GM12801 (cell line): ENCODE measurements around the gene TCHP.

Source experiments
- CTCF ChIP-seq: IDR thresholded peaks from one replicate; pipeline ENCODE4 v1.5.1; 2011; ENCODE audit warnings: control low read depth; ENCODE audit not compliant: insufficient read length; ENCODE audit errors: extremely low read depth

Gene TCHP

DNA sequence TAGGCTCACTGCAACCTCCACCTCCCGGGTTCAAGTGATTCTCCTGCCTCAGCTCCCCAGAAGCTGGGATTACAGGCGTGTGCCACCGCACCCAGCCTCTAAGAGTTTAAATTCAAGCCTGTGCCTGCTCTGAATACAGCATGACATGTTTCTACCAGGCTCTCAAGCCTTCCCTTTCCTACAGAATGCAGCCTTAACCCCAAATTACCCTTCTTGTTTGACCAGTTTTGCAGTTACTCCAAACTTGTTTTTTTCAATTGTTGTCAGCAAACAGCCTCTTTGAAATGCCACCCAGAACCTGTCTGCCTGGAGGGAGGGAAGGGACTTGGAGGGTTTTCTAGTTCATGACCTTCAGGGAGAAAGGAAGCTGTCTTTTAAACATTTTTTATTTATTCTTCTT, 35.2 kb upstream of the TCHP start:
- TF ChIP-seq CTCF: no peak

GRCh38 chr12:109868182-109869051, 31.7 kb upstream of the TCHP start:
- TF ChIP-seq CTCF: no peak

- no peak for TF ChIP-seq CTCF
Observed at GRCh38 chr12:109870648-109871047, 29.4 kb upstream of the TCHP start.

DNA sequence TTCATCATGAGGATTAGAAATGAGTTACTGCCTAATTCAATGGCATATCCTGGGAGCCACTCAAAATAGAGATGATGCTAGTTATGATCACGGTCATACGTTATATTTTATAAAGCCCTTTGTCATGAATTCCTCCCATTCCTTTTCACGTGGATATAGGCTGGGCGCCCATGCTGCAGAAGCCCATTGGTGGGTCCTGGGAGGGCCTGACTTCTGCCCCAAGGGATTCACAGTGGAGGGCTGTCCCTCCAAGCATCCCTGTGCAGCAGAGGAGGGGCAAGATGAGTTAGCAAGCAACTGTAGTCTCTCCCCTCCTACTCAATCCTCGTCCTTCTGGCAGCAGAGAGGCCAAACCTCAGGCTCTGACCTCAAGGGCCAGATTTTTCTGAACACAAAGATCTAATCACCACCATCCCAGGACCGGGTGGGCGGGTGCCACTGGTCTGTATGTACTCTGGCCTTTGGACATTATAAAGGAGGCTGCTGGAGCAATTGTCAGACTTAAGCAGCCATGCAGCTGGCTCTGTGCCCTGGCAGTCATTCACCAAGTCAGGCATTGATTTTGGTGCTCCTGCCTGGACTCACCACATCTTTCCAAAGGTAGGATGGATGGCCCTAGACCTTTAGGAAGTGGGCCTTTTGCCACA, 28.3 kb upstream of the TCHP start:
- no peak for TF ChIP-seq CTCF

DNA sequence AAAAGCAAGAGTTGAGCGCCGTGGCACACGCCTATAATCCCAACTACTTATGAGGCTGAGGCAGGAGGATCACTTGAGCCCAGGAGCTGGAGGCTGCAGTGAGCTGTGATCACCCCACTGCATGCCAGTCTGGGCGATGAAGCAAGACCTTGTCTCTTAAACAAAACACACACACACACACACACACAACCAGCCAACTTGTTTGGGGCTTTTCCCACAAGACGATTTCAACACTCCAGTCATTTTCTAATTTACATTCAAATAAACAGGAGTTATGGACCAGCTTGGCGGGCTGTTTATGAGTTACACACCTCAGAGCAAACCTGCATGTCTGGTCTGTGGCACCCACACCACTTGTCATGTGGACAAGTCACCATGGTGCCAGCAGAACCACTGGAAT, 26.4 kb upstream of the TCHP start:
- TF ChIP-seq CTCF: no peak

DNA sequence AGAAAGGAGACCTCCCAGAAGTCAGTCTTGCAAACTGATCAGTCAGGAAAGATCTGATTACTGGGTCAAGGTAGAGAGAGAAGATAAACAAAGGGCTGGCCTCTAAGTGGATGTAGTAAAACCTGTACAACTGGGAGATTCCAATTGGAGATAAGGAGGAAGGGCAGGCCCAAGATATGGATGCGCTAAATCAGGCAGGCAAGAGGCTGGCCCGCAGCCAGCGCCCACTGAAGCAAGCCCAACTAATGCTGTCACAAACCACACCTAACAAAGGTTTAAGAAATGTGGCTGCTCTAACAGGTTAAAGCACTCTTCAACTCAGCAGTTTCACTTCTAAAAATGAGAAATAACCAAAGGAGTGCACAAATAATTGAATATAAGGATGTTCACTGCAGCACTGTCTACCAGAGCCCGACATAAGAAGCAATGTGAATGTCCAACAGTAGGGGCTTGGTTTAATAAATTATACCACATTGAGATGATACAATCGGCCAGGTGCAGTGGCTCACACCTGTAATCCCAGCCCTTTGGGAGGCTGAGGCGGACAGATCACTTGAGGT, 24.4 kb upstream of the TCHP start:
- no peak for TF ChIP-seq CTCF

GRCh38 chr12:109876406-109876805, 23.7 kb upstream of the TCHP start:
- TF ChIP-seq CTCF: no peak
